ENCODE measurements around the gene VIPR1. TPM values are rescaled to one million over a fixed set of nuclear protein-coding genes. Genes with fewer than 3 reads are reported as not detected.

Gene VIPR1
- total RNA-seq, 1 experiment from 2014 or later: 0.41 TPM

- H3K4me1 ChIP-seq (ENCODE audit: control insufficient read depth, insufficient read depth, low read length): no peaks in the 10 kb centered on the region; the same call in 1 of the 2 replicates
- TF ChIP-seq, protein P1, sequence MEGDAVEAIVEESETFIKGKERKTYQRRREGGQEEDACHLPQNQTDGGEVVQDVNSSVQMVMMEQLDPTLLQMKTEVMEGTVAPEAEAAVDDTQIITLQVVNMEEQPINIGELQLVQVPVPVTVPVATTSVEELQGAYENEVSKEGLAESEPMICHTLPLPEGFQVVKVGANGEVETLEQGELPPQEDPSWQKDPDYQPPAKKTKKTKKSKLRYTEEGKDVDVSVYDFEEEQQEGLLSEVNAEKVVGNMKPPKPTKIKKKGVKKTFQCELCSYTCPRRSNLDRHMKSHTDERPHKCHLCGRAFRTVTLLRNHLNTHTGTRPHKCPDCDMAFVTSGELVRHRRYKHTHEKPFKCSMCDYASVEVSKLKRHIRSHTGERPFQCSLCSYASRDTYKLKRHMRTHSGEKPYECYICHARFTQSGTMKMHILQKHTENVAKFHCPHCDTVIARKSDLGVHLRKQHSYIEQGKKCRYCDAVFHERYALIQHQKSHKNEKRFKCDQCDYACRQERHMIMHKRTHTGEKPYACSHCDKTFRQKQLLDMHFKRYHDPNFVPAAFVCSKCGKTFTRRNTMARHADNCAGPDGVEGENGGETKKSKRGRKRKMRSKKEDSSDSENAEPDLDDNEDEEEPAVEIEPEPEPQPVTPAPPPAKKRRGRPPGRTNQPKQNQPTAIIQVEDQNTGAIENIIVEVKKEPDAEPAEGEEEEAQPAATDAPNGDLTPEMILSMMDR (IDR thresholded peaks at IDR 0.05): no peak
- TF ChIP-seq TCF7L2 (IDR thresholded peaks at IDR 0.05; ENCODE audit: low read depth, low read length): no peak
- TF ChIP-seq REST (IDR thresholded peaks at IDR 0.05; ENCODE audit: insufficient read depth in 1 of 2, low read depth in 2 of 2, low read length in 1 of 2): no peak
- no peak for TF ChIP-seq POLR2AphosphoS5 (IDR thresholded peaks at IDR 0.05; ENCODE audit: low read depth, low read length)
- no peak overlapping the region for H3K27ac ChIP-seq (ENCODE audit: low read length)
- ChIA-PET POLR2A (no interaction called here), CTCF (no interaction called here)
- no peaks in the 10 kb centered on the region for H3K27me3 ChIP-seq (ENCODE audit: control insufficient read depth, insufficient read depth, low read length)
- ATAC-seq (no peak), DNase-seq (ENCODE audit: low read depth, low spot score) (no peak)
- BruUV-seq (replicated peaks): no TSS peak
- in situ Hi-C loops (cut with HindIII; ENCODE audit: low pct_unique_long_range_greater_than_20kb, low sequenced_read_pairs) (no loop called here), intact Hi-C loops (cut with micrococcal nuclease; ENCODE audit: unreplicated experiment) (no loop called here)
- no peak overlapping the region for H3K4me3 ChIP-seq (ENCODE audit: low read depth in 2 of 2, low read length in 2 of 2)
- no peaks in the 10 kb centered on the region for H3K9me3 ChIP-seq (ENCODE audit: control insufficient read depth, insufficient read depth, low read depth, low read length)
- no peaks in the 10 kb centered on the region for H3K36me3 ChIP-seq (ENCODE audit: control insufficient read depth, insufficient read depth, low read length)
These were observed 12.6 kb upstream of the VIPR1 start for GRCh38 chr3:42489937-42490227.

GRCh38 chr3:42490243-42490642 is 12.2 kb upstream of the VIPR1 start:
- peak; percentile 83 for ATAC-seq
- in situ Hi-C loops (cut with HindIII; ENCODE audit: low pct_unique_long_range_greater_than_20kb, low sequenced_read_pairs): no loop called here

More at GRCh38 chr3:42490243-42490642, 12.2 kb upstream of the VIPR1 start:
- Histone ChIP-seq H3K4me3 (ENCODE audit: low read depth in 2 of 2, low read length in 2 of 2) (no peak overlapping the region), H3K27ac (ENCODE audit: low read length) (no peak overlapping the region), H3K9me3 (ENCODE audit: control insufficient read depth, insufficient read depth, low read depth, low read length) (no peaks in the 10 kb centered on the region), H3K36me3 (ENCODE audit: control insufficient read depth, insufficient read depth, low read length) (no peaks in the 10 kb centered on the region), H3K4me1 (ENCODE audit: control insufficient read depth, insufficient read depth, low read length) (no peaks in the 10 kb centered on the region; the same call in 1 of the 2 replicates), H3K27me3 (ENCODE audit: control insufficient read depth, insufficient read depth, low read length) (no peaks in the 10 kb centered on the region)
- no peak for TF ChIP-seq POLR2AphosphoS5 (IDR thresholded peaks at IDR 0.05; ENCODE audit: low read depth, low read length)
- TF ChIP-seq TCF7L2 (IDR thresholded peaks at IDR 0.05; ENCODE audit: low read depth, low read length): no peak
- no peak for TF ChIP-seq SIN3A (IDR thresholded peaks at IDR 0.05; ENCODE audit: borderline replicate concordance, insufficient read depth, low read depth, low read length)
- TF ChIP-seq, protein P1 (IDR thresholded peaks at IDR 0.05): no peak
- TF ChIP-seq REST (IDR thresholded peaks at IDR 0.05; ENCODE audit: insufficient read depth in 1 of 2, low read depth in 2 of 2, low read length in 1 of 2): no peak
- ChIA-PET POLR2A (no interaction called here), CTCF (no interaction called here)
- intact Hi-C loops (cut with micrococcal nuclease; ENCODE audit: unreplicated experiment): no loop called here
- BruUV-seq (replicated peaks): no TSS peak
- DNase-seq (ENCODE audit: low read depth, low spot score): peak; percentile 24

Data from Panc1 (cell line).